Hematopoietic multipotent progenitor cell (in vitro differentiated cells): Measurements from ENCODE around the gene ADAMTS18. TPM values are rescaled to one million over a fixed set of nuclear protein-coding genes. Genes with fewer than 3 reads are reported as not detected.

Experiments
- DNase-seq, 3 donors: peaks; one replicate each; pipeline ENCODE4 v3.0.0-alpha.2; 2011 to 2015; ENCODE audit warnings: low read depth in 2 of 3, low spot score in 2 of 3
- total RNA-seq: library from RNA; depleted of rRNA; stranded (reverse); fragments of >200 nt; gene quantifications from one replicate; pipeline ENCODE4 v1.2.3, GENCODE V29; 2012

ADAMTS18 gene
- total RNA-seq, 1 donor, result not detected

- no peak for DNase-seq
These were observed 200.9 kb downstream of the ADAMTS18 start for GRCh38 chr16:77233799-77234519.

Other genes starting within 250 kb of the ADAMTS18 start
- 30.2 TPM for gene MON1B, start 243.8 kb downstream of the ADAMTS18 start, total RNA-seq
- 1.1 TPM for gene SYCE1L, start 235.6 kb downstream of the ADAMTS18 start, total RNA-seq